A673 (cell line): ENCODE results near the gene TCF12.

ENCODE experiments used
- CTCF ChIP-seq: fragments of 300-800, 200-600 bp; sonication (generic); conservative IDR thresholded peaks from 2 replicates; pipeline ENCODE4 v1.5.1; 2017; ENCODE audit warnings: low read depth, mild to moderate bottlenecking, antibody characterized with exemption, low read length, moderate library complexity, mixed read lengths
- EZH2 ChIP-seq: fragments of 200-600 bp; sonication (generic); IDR thresholded peaks from 2 replicates; pipeline ENCODE4 v1.6.1; 2017; ENCODE audit warnings: borderline replicate concordance, low read depth, mild to moderate bottlenecking, mixed read lengths, antibody characterized with exemption, low read length; ENCODE audit not compliant: poor library complexity, severe bottlenecking

GRCh38 chr15:57017024-57017423, 98.6 kb downstream of the TCF12 start:
- peak; percentile 44 for TF ChIP-seq CTCF
- TF ChIP-seq EZH2, result no peak
